ENCODE data around the gene ATP1A2. TPM values are rescaled to one million over a fixed set of nuclear protein-coding genes. Genes with fewer than 3 reads are reported as not detected.
"Not testable (repeated sequence)": the region's sequence is repeated elsewhere in the genome, so short reads cannot be mapped to it uniquely, and the experiment has no call there.

ATP1A2 gene
- total RNA-seq, 2 experiments from 2014 or later, result not detected

- Mint-ChIP-seq H3K36me3 (ENCODE audit: low read depth) (no peaks in the 10 kb centered on the region), H3K9me3 (ENCODE audit: insufficient read depth) (no peaks in the 10 kb centered on the region), H3K27ac (no peak overlapping the region), H3K4me1 (ENCODE audit: low read depth) (no peaks in the 10 kb centered on the region), H3K4me3 (no peak overlapping the region), H3K27me3 (ENCODE audit: low read depth) (peaks cover 16% of the 10 kb centered on the region)
- ATAC-seq (no peak), DNase-seq (no peak)
- ChIA-PET CTCF (interaction anchor here (0.8 to 1.2 kb wide), 2 partner anchors 16 to 129 kb away, joined by 3 to 4 read pairs; no protein-coding TSS in a partner anchor), POLR2A (no interaction called here)
Observed at GRCh38 chr1:160117300-160117699, 1.7 kb downstream of the ATP1A2 start.

GRCh38 chr1:160117709-160118183 lies 2.2 kb downstream of the ATP1A2 start:
- Mint-ChIP-seq H3K4me1 (ENCODE audit: low read depth) (no peaks in the 10 kb centered on the region), H3K36me3 (ENCODE audit: low read depth) (no peaks in the 10 kb centered on the region), H3K4me3 (no peak overlapping the region), H3K9me3 (ENCODE audit: insufficient read depth) (no peaks in the 10 kb centered on the region), H3K27me3 (ENCODE audit: low read depth) (peaks cover 16% of the 10 kb centered on the region), H3K27ac (no peak overlapping the region)
- POLR2A ChIA-PET, result no interaction called here
- ATAC-seq, result no peak
- DNase-seq, result no peak
- CTCF ChIA-PET, result interaction anchor here (1.0 to 1.2 kb wide), 3 partner anchors 17 to 128 kb away, joined by 3 to 5 read pairs (median 4); no protein-coding TSS in a partner anchor

- H3K9me3 Mint-ChIP-seq (ENCODE audit: insufficient read depth), result no peaks in the 10 kb centered on the region
- POLR2A ChIA-PET, result no interaction called here
- CTCF ChIA-PET, result interaction anchor here (1.0 to 1.2 kb wide), 2 partner anchors 18 to 33 kb away, joined by 3 to 5 read pairs; no protein-coding TSS in a partner anchor
Observed at GRCh38 chr1:160118928-160119327, 3.4 kb downstream of the ATP1A2 start.

GRCh38 chr1:160120797-160121196 lies 5.2 kb downstream of the ATP1A2 start:
- H3K4me1 Mint-ChIP-seq (ENCODE audit: low read depth), result no peaks in the 10 kb centered on the region
- peaks cover 11% of the 10 kb centered on the region for H3K27me3 Mint-ChIP-seq (ENCODE audit: low read depth)
- no peak overlapping the region for H3K27ac Mint-ChIP-seq
- H3K9me3 Mint-ChIP-seq (ENCODE audit: insufficient read depth), result no peaks in the 10 kb centered on the region
- H3K36me3 Mint-ChIP-seq (ENCODE audit: low read depth), result no peaks in the 10 kb centered on the region
- DNase-seq, result no peak
- POLR2A ChIA-PET, result no interaction called here
- ATAC-seq, result no peak
- H3K4me3 Mint-ChIP-seq, result no peak overlapping the region
- CTCF ChIA-PET, result interaction anchor here (0.5 kb wide), 1 partner anchor 181 kb away, joined by 3 read pairs; no protein-coding TSS in a partner anchor

More at GRCh38 chr1:160118928-160119327, 3.4 kb downstream of the ATP1A2 start:
- ATAC-seq, result no peak
- H3K36me3 Mint-ChIP-seq (ENCODE audit: low read depth), result no peaks in the 10 kb centered on the region
- no peak overlapping the region for H3K27ac Mint-ChIP-seq
- no peak overlapping the region for H3K4me3 Mint-ChIP-seq
- H3K27me3 Mint-ChIP-seq (ENCODE audit: low read depth), result peaks cover 16% of the 10 kb centered on the region
- no peak for DNase-seq
- no peaks in the 10 kb centered on the region for H3K4me1 Mint-ChIP-seq (ENCODE audit: low read depth)

- Mint-ChIP-seq H3K36me3 (ENCODE audit: low read depth) (no peaks in the 10 kb centered on the region), H3K27me3 (ENCODE audit: low read depth) (peaks cover 11% of the 10 kb centered on the region), H3K27ac (no peak overlapping the region), H3K9me3 (ENCODE audit: insufficient read depth) (no peaks in the 10 kb centered on the region), H3K4me3 (no peak overlapping the region), H3K4me1 (ENCODE audit: low read depth) (no peaks in the 10 kb centered on the region)
- no peak for ATAC-seq
- DNase-seq, result no peak
- ChIA-PET POLR2A (no interaction called here), CTCF (interaction anchor here (0.5 to 1.8 kb wide), 2 partner anchors 42 to 181 kb away, joined by 3 to 6 read pairs; no protein-coding TSS in a partner anchor)
Observed at GRCh38 chr1:160121388-160121787, 5.8 kb downstream of the ATP1A2 start.

GRCh38 chr1:160122978-160123495 lies 7.5 kb downstream of the ATP1A2 start:
- ChIA-PET POLR2A (no interaction called here), CTCF (interaction anchor here (1.8 kb wide), 1 partner anchor 44 kb away, joined by 6 read pairs; no protein-coding TSS in a partner anchor)
- Mint-ChIP-seq H3K36me3 (ENCODE audit: low read depth) (no peaks in the 10 kb centered on the region), H3K4me1 (ENCODE audit: low read depth) (no peaks in the 10 kb centered on the region), H3K9me3 (ENCODE audit: insufficient read depth) (no peaks in the 10 kb centered on the region), H3K27me3 (ENCODE audit: low read depth) (peaks cover 6% of the 10 kb centered on the region), H3K27ac (no peak overlapping the region), H3K4me3 (no peak overlapping the region)
- DNase-seq (no peak), ATAC-seq (no peak)

- ChIA-PET CTCF (interaction anchor here (0.6 to 0.9 kb wide), 2 partner anchors 22 to 127 kb away, joined by 3 read pairs; no protein-coding TSS in a partner anchor), POLR2A (no interaction called here)
- H3K4me3 Mint-ChIP-seq, result no peak overlapping the region
Observed at GRCh38 chr1:160123726-160124125, 8.2 kb downstream of the ATP1A2 start.

GRCh38 chr1:160124705-160125478 lies 9.3 kb downstream of the ATP1A2 start:
- H3K4me1 Mint-ChIP-seq (ENCODE audit: low read depth), result no peaks in the 10 kb centered on the region
- no peak for DNase-seq
- ChIA-PET CTCF (no interaction called here), POLR2A (no interaction called here)
- H3K27ac Mint-ChIP-seq, result no peak overlapping the region
- peaks cover 2% of the 10 kb centered on the region for H3K27me3 Mint-ChIP-seq (ENCODE audit: low read depth)
- H3K9me3 Mint-ChIP-seq (ENCODE audit: insufficient read depth), result no peaks in the 10 kb centered on the region
- H3K36me3 Mint-ChIP-seq (ENCODE audit: low read depth), result no peaks in the 10 kb centered on the region
- no peak overlapping the region for H3K4me3 Mint-ChIP-seq
- no peak for ATAC-seq

More at GRCh38 chr1:160123726-160124125, 8.2 kb downstream of the ATP1A2 start:
- DNase-seq, result no peak
- Mint-ChIP-seq H3K9me3 (ENCODE audit: insufficient read depth) (no peaks in the 10 kb centered on the region), H3K27me3 (ENCODE audit: low read depth) (no peaks in the 10 kb centered on the region), H3K27ac (no peak overlapping the region), H3K4me1 (ENCODE audit: low read depth) (no peaks in the 10 kb centered on the region), H3K36me3 (ENCODE audit: low read depth) (no peaks in the 10 kb centered on the region)
- no peak for ATAC-seq

GRCh38 chr1:160125746-160126145 lies 10.2 kb downstream of the ATP1A2 start:
- no peaks in the 10 kb centered on the region for H3K9me3 Mint-ChIP-seq (ENCODE audit: insufficient read depth)
- CTCF ChIA-PET, result no interaction called here
- H3K4me3 Mint-ChIP-seq, result no peak overlapping the region

GRCh38 chr1:160126342-160126741 lies 10.8 kb downstream of the ATP1A2 start:
- CTCF ChIA-PET; H3K36me3 Mint-ChIP-seq (ENCODE audit: low read depth); H3K27me3 Mint-ChIP-seq (ENCODE audit: low read depth); H3K27ac Mint-ChIP-seq; H3K9me3 Mint-ChIP-seq (ENCODE audit: insufficient read depth); POLR2A ChIA-PET; ATAC-seq; H3K4me1 Mint-ChIP-seq (ENCODE audit: low read depth); H3K4me3 Mint-ChIP-seq; DNase-seq: not testable (repeated sequence)

More at GRCh38 chr1:160125746-160126145, 10.2 kb downstream of the ATP1A2 start:
- Mint-ChIP-seq H3K4me1 (ENCODE audit: low read depth) (no peaks in the 10 kb centered on the region), H3K36me3 (ENCODE audit: low read depth) (no peaks in the 10 kb centered on the region), H3K27ac (no peak overlapping the region), H3K27me3 (ENCODE audit: low read depth) (peaks cover 5% of the 10 kb centered on the region)
- DNase-seq (no peak), ATAC-seq (no peak)
- POLR2A ChIA-PET, result no interaction called here

- ATAC-seq (no peak), DNase-seq (no peak)
- Mint-ChIP-seq H3K27ac (no peak overlapping the region), H3K9me3 (ENCODE audit: insufficient read depth) (no peaks in the 10 kb centered on the region), H3K4me3 (no peak overlapping the region), H3K27me3 (ENCODE audit: low read depth) (peaks cover 16% of the 10 kb centered on the region), H3K36me3 (ENCODE audit: low read depth) (no peaks in the 10 kb centered on the region), H3K4me1 (ENCODE audit: low read depth) (no peaks in the 10 kb centered on the region)
- ChIA-PET CTCF (no interaction called here), POLR2A (no interaction called here)
Observed at GRCh38 chr1:160127381-160127780, 11.8 kb downstream of the ATP1A2 start.

- Mint-ChIP-seq H3K9me3 (ENCODE audit: insufficient read depth) (no peaks in the 10 kb centered on the region), H3K27ac (no peak overlapping the region), H3K4me1 (ENCODE audit: low read depth) (no peaks in the 10 kb centered on the region), H3K4me3 (no peak overlapping the region), H3K27me3 (ENCODE audit: low read depth) (peaks cover 22% of the 10 kb centered on the region), H3K36me3 (ENCODE audit: low read depth) (no peaks in the 10 kb centered on the region)
- DNase-seq (no peak), ATAC-seq (no peak)
- CTCF ChIA-PET, result interaction anchor here (0.7 kb wide), 1 partner anchor 249 kb away, joined by 3 read pairs; no protein-coding TSS in a partner anchor
- POLR2A ChIA-PET, result no interaction called here
Observed at GRCh38 chr1:160127865-160128523, 12.4 kb downstream of the ATP1A2 start.
